A673 (cell line): ENCODE results near the gene NBAS.

Experiments
- CTCF ChIP-seq: fragments of 300-800, 200-600 bp; sonication (generic); conservative IDR thresholded peaks from 2 replicates; pipeline ENCODE4 v1.5.1; 2017; ENCODE audit warnings: low read depth, mild to moderate bottlenecking, antibody characterized with exemption, low read length, moderate library complexity, mixed read lengths
- EZH2 ChIP-seq: fragments of 200-600 bp; sonication (generic); IDR thresholded peaks from 2 replicates; pipeline ENCODE4 v1.6.1; 2017; ENCODE audit warnings: borderline replicate concordance, low read depth, mild to moderate bottlenecking, mixed read lengths, antibody characterized with exemption, low read length; ENCODE audit not compliant: poor library complexity, severe bottlenecking

DNA sequence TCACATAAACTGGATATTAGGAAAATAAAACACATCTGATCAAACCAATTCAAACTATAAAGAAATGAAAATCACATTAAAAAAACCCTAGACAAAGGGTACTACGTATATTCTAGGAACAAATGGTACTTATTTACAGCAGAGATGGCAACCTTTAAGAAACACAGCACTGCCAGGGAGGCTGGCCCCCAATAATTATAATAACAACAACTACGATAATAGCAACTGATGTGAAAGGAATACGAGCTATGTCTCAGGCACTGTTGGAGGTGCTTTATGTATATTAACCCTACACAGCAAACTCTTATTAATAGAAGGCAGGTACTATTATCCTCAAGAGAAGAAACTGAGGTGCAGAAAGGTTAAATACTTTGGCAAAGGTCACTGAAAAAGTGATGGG is 193.9 kb downstream of the NBAS start:
- TF ChIP-seq CTCF = no peak
- TF ChIP-seq EZH2 = no peak
